ENCODE measurements around the gene SLC35D1. TPM values are rescaled to one million over a fixed set of nuclear protein-coding genes. Genes with fewer than 3 reads are reported as not detected.

SLC35D1 gene
- total and polyA plus RNA-seq, 2 of the 13 experiments (the other 11 are each of a cell fraction or from before 2014, with no cell fraction given) = 12.4 to 41.5 TPM

- TF ChIP-seq HBP1 (CRISPR knock-in tag; IDR thresholded peaks at IDR 0.05; ENCODE audit: low read depth) (no peak), ARNT (IDR thresholded peaks at IDR 0.05) (no peak), TARDBP (CRISPR knock-in tag; IDR thresholded peaks at IDR 0.05) (no peak), ZNF768 (CRISPR knock-in tag; IDR thresholded peaks at IDR 0.05) (no peak), ZNF264 (CRISPR knock-in tag; IDR thresholded peaks at IDR 0.05) (0 out of 2 replicates have a peak, but pooled peaks have one; percentile 34), PRDM15 (CRISPR knock-in tag; IDR thresholded peaks at IDR 0.05) (no peak), ZNF562 (CRISPR knock-in tag; IDR thresholded peaks at IDR 0.05; ENCODE audit: borderline replicate concordance) (no peak), NBN (conservative IDR thresholded peaks at IDR 0.05) (no peak), GTF2F1 (IDR thresholded peaks at IDR 0.05; ENCODE audit: low read length) (no peak), ZNF569 (CRISPR knock-in tag; IDR thresholded peaks at IDR 0.05; ENCODE audit: borderline replicate concordance) (no peak), ZNF143 (CRISPR knock-in tag; IDR thresholded peaks at IDR 0.05) (no peak), ZSCAN21 (CRISPR knock-in tag; IDR thresholded peaks at IDR 0.05; ENCODE audit: borderline replicate concordance) (peak; percentile 78), ZMYM4 (CRISPR knock-in tag; IDR thresholded peaks at IDR 0.05) (0 out of 2 replicates have a peak, but pooled peaks have one; percentile 2), SIN3A (IDR thresholded peaks at IDR 0.05; ENCODE audit: borderline replicate concordance, low read depth, low read length) (0 out of 2 replicates have a peak, but pooled peaks have one; percentile 20), ZNF780A (CRISPR knock-in tag; IDR thresholded peaks at IDR 0.05) (no peak), ZXDC (CRISPR knock-in tag; IDR thresholded peaks at IDR 0.05) (0 out of 2 replicates have a peak, but pooled peaks have one; percentile 20), SP2 (CRISPR knock-in tag; IDR thresholded peaks at IDR 0.05) (no peak), ARNTL (CRISPR knock-in tag; IDR thresholded peaks at IDR 0.05) (no peak), ZNF432 (CRISPR knock-in tag; IDR thresholded peaks at IDR 0.05; ENCODE audit: borderline replicate concordance) (no peak), ARHGAP35 (CRISPR knock-in tag; IDR thresholded peaks at IDR 0.05; ENCODE audit: borderline replicate concordance) (no peak), SKI (IDR thresholded peaks at IDR 0.05; ENCODE audit: partially characterized antibody) (peak; percentile 44), REXO4 (CRISPR knock-in tag; IDR thresholded peaks at IDR 0.05; ENCODE audit: borderline replicate concordance) (no peak), ISL2 (CRISPR knock-in tag; IDR thresholded peaks at IDR 0.05) (0 out of 2 replicates have a peak, but pooled peaks have one; percentile 1), KLF15 (CRISPR knock-in tag; IDR thresholded peaks at IDR 0.05; ENCODE audit: borderline replicate concordance) (peak; percentile 11; the same call in 1 of the 2 replicates)
These were observed 488 bp downstream of the SLC35D1 start (continued) for GRCh38 chr1:67053535-67053784.
